Activated naive CD4-positive, alpha-beta T cell treated with anti-CD3 and anti-CD28 coated beads, Interleukin-2, amount 50 U/mL, for 72 hours (primary cell): ENCODE results near the gene CLVS2. TPM values are rescaled to one million over a fixed set of nuclear protein-coding genes. Genes with fewer than 3 reads are reported as not detected.

Source experiments
- ATAC-seq, 2 donors: fragments of 150-1000 bp; cut with Tn5 transposase; 2 replicates each; pipeline ENCODE4 v1.10.0; 2021; ENCODE audit warnings: mild to moderate bottlenecking in 2 of 2, moderate library complexity in 2 of 2
- DNase-seq, 2 donors: peaks; one replicate each; pipeline ENCODE4 v3.0.0; 2021 to 2022; ENCODE audit warnings: low spot score in 2 of 2
- H3K27ac Mint-ChIP-seq, 2 donors: one replicate each; pipeline ENCODE4 v1.8.0; 2022; ENCODE audit warnings: mild to moderate bottlenecking in 2 of 2, mixed read lengths in 2 of 2
- H3K36me3 Mint-ChIP-seq, 2 donors: one replicate each; pipeline ENCODE4 v1.8.0; 2022; ENCODE audit warnings: mixed read lengths in 2 of 2
- H3K9me3 Mint-ChIP-seq, 2 donors: one replicate each; pipeline ENCODE4 v1.8.0; 2022; ENCODE audit warnings: mixed read lengths in 2 of 2
- total RNA-seq, 2 donors: library from RNA; stranded (reverse); gene quantifications; one replicate each; pipeline ENCODE4 v1.2.3, GENCODE V29; 2022

CLVS2 gene
- total RNA-seq, 2 donors from 2014 or later: not detected

DNA sequence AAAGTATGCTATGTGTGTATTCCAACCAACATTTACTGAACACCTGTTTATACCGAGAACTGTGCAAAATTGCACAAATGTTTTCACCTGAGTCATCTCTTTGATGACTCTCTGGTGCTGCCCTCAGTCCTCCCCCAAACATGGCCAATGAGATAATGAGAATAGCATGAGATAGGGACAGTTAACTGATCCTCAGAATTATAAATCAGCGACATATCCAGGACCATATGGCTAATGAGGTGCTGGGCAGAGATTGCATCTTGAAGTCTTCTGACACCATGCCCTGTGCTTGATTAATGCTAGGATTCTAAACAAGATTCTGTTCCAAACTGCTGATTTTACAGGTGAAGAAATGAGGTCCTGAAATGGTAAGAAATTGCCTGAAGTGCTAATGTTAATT lies 13.0 kb downstream of the CLVS2 start:
- DNase-seq: no peak

DNA sequence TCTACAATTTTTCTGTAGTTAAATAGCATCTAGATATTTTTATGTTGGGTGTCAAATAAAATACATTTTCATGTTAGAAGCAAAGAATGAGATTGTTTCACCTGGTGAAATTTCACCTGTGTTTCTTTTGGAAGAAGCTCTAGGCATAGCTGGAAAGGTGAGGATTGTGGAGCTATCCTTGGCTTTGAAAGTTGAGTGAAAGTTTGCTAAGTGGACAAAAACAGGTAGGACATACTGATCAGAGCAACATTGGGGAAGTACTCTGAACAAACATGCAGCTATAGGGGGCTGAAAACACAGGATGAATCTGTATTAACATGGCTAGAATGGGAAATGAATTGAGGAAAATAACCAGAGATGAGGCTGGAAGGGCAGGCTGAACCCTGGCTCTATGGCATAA lies 18.8 kb downstream of the CLVS2 start:
- no peak overlapping the region for H3K27ac Mint-ChIP-seq
- ATAC-seq (no peak), DNase-seq (no peak)
- no peaks in the 10 kb centered on the region for H3K36me3 Mint-ChIP-seq
- H3K9me3 Mint-ChIP-seq: peaks cover 0 to 6% of the 10 kb centered on the region in 2 donors

More for the DNA sequence above, 13.0 kb downstream of the CLVS2 start:
- H3K27ac Mint-ChIP-seq: no peak overlapping the region
- no peaks in the 10 kb centered on the region for H3K36me3 Mint-ChIP-seq
- peaks cover 0 to 11% of the 10 kb centered on the region in 2 donors for H3K9me3 Mint-ChIP-seq
- no peak for ATAC-seq

DNA sequence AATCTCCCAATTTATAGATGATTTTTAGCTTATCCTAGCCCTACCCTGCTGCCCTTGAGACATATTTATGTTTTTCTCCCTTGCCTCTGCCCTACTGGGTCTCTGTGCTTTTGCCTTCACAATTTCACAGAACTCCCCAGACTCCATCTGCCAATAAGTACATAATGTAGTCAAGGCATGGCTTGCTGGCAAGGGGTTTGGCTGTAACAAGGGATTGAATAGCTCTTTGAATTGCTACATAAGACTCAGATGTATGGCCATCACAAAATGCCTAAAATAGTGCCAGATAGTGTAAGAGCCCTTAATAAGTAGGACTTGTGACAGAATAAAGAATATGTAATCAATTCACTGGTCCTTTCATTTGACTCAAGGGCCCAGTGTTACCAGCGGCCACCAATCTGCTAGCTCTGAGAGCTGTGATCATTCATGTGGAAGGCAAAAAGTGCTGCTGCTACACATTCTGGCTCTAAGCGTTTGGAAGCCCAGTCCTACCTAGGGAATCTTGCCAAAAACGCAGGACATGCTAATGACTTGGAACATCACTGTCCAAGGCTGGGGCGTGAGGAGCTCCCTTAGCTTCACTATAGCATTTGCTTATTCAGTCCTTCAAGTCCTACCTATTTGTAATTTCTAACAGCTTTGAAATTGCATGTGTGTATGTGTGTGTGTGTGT lies 20.5 kb downstream of the CLVS2 start:
- no peak overlapping the region for H3K27ac Mint-ChIP-seq
- H3K9me3 Mint-ChIP-seq: peaks cover 0 to 6% of the 10 kb centered on the region in 2 donors

DNA sequence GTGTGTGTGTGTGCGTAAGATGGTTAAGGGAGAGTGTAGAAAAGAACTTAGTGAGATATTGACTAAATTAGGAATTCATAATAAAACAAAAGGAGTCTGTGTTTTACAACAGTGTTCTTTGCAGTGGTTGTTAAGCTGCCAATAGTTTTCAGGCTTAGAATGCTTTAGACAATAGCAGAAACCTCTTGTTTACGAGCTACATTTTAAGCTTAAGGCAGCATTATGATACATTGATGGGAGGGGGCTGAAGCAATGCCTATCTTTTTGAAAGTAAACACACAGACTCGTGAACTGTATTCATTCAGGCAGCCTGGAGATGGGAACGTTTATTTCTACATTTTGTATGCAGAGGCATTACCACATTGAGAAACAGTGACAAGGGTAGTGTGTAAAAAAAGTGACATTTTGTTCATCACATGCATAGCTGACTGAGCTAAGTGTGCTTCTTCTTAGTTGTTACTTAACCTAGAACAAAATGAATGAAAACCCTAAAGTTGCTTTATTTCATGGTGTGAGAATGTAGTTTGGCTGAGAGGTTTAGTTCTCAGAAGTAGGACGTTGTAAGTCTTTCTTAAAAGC lies 21.2 kb downstream of the CLVS2 start:
- H3K9me3 Mint-ChIP-seq: peaks cover 0 to 6% of the 10 kb centered on the region in 2 donors
- DNase-seq: no peak
- ATAC-seq: no peak
- no peak overlapping the region for H3K27ac Mint-ChIP-seq
- no peaks in the 10 kb centered on the region for H3K36me3 Mint-ChIP-seq

More for the DNA sequence above, 20.5 kb downstream of the CLVS2 start:
- ATAC-seq (no peak), DNase-seq (no peak)
- H3K36me3 Mint-ChIP-seq: no peaks in the 10 kb centered on the region

DNA sequence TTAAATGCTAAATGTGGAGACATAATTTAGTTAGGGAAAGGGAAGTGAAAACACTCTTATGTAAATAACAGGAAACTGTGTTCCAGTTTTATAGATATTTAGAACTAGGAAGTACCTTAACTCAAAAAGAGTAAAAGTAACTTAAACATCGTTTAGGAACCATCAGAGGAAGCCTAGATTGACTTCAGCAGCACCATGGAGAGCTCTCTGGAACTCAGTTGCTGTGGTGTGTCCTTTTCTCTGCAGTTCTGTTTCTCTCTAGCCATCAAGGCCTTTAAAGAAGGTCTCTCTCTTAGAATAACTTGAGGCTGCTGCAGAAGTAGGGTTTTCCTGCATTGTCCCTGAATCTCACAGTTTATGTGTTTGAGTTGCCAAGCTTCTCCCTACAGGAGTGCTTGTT lies 26.9 kb downstream of the CLVS2 start:
- no peaks in the 10 kb centered on the region for H3K36me3 Mint-ChIP-seq

DNA sequence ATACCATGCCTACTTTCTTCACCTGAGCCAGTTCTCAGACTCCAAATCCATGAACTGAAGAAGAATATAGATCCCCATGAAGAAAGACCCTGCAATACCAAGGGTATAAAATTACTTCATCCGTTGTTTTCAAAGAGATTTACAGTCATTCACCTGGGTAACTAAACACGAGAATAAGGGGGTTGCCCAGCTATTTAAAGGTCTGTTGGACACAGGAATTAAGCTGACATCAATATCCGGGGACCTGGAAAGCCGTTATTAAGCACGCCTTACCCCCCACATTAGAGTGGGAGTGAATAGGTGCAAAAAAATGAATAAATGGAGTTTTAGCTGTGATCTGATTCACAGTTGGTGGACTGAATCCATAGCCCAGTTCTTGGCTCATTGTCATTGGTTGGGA lies 28.9 kb downstream of the CLVS2 start:
- DNase-seq (no peak), ATAC-seq (no peak)
- Mint-ChIP-seq H3K27ac (no peak overlapping the region), H3K9me3 (no peaks in the 10 kb centered on the region), H3K36me3 (no peaks in the 10 kb centered on the region)

More for the DNA sequence above, 26.9 kb downstream of the CLVS2 start:
- DNase-seq (no peak), ATAC-seq (no peak)
- Mint-ChIP-seq H3K9me3 (peaks cover 0 to 6% of the 10 kb centered on the region in 2 donors), H3K27ac (no peak overlapping the region)

DNA sequence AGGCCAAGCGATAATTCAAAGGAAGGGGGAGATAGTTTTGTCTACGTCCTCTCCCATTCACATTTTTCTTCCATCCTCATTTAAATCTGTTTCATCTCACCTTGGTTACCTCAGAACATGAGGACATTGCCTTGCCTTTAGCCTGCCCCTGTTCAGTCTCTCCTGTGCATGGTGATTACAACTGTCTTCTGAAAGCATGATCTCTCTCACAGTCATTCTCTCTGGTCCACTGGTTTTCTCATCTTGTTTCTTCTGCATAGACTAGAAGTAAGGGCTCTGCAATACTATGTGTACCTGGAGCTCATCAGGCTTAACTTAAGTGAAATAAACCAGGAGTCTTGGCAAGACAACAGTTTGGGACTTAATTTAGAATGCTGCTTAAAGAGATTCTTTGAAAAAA lies 31.4 kb downstream of the CLVS2 start:
- H3K36me3 Mint-ChIP-seq: no peaks in the 10 kb centered on the region
- no peak for ATAC-seq
- peaks cover 0 to 3% of the 10 kb centered on the region in 2 donors for H3K9me3 Mint-ChIP-seq
- no peak for DNase-seq
- no peak overlapping the region for H3K27ac Mint-ChIP-seq

DNA sequence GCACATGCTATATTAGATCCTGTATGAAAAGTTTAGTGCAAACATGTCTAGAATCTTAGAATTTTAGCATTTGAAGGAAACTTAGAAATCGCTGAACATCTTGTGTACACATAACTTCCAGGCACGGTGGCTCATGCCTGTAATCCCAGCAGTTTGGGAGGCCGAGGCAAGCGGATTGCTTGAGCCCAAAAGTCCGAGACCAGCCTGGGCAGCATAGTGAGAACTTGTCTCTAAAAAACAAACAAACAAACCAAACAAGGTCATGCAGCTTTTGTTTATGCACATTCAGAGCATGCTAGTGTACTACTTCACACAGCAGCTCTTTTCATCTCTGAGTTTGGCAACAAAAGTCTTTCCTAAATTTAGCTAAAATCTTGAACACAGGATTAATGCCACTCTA lies 32.2 kb downstream of the CLVS2 start:
- ATAC-seq: no peak
- no peaks in the 10 kb centered on the region for H3K36me3 Mint-ChIP-seq
- H3K9me3 Mint-ChIP-seq: peaks cover 0 to 3% of the 10 kb centered on the region in 2 donors
- no peak overlapping the region for H3K27ac Mint-ChIP-seq
- no peak for DNase-seq

DNA sequence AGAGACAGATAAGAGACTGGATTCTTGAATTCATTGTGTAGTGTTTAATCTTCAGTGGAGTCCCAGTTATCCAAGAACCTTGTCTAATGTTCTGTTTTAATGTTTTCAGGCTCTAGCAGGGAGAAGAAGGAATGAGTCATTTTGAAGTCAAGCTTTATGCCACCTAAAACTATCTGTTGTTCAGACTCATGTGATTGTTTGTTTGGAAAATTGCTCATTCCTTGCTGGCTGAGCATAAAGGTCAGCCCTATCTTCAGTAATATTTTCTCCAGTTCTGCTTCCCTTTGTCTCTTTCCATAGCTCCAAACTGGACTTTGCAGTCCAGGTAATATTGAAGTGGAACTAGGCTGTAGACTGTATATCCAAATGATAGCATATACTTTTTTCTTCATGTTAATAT lies 34.2 kb downstream of the CLVS2 start:
- ATAC-seq (no peak), DNase-seq (no peak)
- H3K36me3 Mint-ChIP-seq: no peaks in the 10 kb centered on the region
- H3K9me3 Mint-ChIP-seq: peaks cover 0 to 3% of the 10 kb centered on the region in 2 donors
- no peak overlapping the region for H3K27ac Mint-ChIP-seq

DNA sequence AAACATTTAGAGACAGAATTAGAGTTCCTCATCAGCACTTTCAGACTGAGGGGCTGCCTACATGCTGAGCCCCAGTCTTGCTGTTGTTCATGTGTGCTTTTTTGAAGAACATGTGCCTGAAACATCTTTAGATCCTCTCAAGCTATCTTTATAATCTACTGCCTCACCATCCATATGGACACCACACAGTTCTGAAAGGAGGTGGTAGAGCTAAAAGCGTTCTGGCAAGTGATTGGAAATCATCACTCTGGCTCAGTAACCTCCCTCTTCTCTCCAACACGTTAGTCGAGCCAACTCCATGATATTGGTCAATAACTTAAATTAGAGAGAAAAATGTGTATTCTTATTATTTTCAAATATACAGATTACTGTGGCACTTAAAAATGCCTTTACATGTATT lies 40.6 kb downstream of the CLVS2 start:
- ATAC-seq (no peak), DNase-seq (no peak)
- Mint-ChIP-seq H3K36me3 (no peaks in the 10 kb centered on the region), H3K9me3 (peaks cover 4% of the 10 kb centered on the region in 2 donors), H3K27ac (no peak overlapping the region)

DNA sequence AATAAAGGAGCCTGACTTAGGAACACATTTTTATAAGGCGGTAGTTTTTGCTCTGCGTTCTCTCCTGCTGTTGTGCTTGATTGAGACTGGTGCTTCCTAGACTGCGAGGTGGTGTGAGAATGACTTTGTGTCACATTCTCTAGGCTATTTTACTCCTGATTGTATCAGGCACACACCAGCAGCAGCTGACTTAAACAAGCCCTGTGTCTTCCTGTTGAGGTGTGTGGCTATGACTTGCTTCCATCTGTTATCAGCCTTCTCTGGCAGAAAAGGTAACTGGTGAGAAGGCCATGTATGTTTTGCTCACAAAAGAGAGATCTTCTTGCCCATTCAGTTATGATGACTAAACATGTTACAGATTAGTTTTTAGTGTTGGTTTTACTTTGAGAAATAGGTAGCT lies 43.4 kb downstream of the CLVS2 start:
- Mint-ChIP-seq H3K9me3 (peaks cover 4% of the 10 kb centered on the region in 2 donors), H3K36me3 (no peaks in the 10 kb centered on the region), H3K27ac (no peak overlapping the region)
- no peak for ATAC-seq
- no peak for DNase-seq

DNA sequence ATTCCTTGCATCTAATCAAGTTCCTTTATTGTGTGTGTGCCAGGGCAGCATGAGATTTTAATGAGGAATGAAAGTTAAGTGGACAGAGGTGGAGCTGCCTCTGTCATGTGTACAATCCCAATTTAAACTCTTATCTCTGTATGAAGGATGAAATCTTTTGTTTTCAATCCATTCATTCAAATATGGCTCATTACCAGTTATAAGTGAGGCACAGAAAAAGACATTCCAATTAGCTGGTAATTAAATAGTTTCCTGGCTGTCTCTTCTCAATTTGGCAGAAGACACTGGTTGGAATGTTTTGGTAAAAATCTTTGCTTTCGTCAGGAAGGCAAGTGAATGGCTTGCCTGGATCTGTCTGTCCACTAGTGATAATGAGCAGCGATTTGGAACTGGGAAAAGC lies 46.4 kb downstream of the CLVS2 start:
- H3K27ac Mint-ChIP-seq: no peak overlapping the region
- DNase-seq (no peak), ATAC-seq (no peak)
- H3K36me3 Mint-ChIP-seq: no peaks in the 10 kb centered on the region
- H3K9me3 Mint-ChIP-seq: peaks cover 0 to 7% of the 10 kb centered on the region in 2 donors

DNA sequence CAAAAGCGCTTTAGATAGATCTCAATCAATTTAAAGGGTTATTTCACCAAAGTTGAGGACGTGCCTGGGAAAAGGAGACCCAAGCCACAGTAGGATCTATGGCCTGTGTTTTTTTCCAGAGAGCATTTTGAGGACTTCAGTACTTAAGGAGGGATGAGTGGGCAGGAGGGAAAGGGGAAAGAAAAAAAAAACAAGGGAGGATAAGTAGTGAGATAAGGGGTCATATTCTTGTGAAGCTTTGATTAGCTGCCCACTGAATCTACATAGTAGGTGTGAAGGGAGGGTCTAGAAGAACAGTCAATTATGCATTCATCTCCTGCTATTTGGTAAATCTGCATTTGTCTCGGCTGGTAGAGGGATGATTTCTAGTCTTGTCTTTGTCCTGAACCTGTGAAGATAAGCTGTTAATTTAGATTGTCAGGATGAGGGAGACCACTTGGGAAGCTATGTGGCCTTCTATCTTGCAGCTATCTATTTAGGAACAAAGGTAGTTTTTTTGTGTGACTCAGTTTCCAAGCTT lies 48.4 kb downstream of the CLVS2 start:
- peaks cover 0 to 7% of the 10 kb centered on the region in 2 donors for H3K9me3 Mint-ChIP-seq
- H3K36me3 Mint-ChIP-seq: no peaks in the 10 kb centered on the region
- DNase-seq: no peak
- no peak overlapping the region for H3K27ac Mint-ChIP-seq
- no peak for ATAC-seq

DNA sequence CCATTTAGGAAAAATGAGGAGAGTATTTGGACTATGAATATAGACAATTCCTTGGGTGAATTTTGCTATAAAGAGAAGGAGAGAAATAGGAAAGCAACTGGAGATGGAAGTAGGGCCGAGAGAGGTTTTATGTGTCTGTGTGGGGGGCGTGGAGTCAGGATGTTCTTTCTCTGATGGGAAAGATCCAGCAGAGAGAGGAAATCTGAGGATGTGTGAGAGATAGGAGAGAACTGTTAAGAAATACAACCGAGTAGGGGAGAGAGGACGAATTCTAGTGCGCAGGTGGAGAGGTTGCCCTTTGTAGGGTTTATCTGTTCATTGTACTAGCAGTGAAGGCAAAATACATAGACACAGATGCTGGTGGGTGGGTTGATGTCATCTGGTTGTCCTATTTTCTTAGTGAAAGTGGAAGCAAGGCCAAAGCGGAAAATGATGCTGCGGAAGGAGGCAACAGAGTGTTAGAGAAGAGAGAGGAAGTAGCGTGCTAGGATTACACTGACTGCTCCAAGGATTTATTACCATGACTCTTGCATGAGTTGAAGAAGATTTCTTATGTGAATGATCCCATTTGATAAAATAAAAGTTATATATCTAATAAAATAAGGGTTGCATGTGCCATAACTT lies 57.7 kb downstream of the CLVS2 start:
- peaks cover 0 to 4% of the 10 kb centered on the region in 2 donors for H3K9me3 Mint-ChIP-seq
- DNase-seq (no peak), ATAC-seq (no peak)
- H3K27ac Mint-ChIP-seq: no peak overlapping the region
- H3K36me3 Mint-ChIP-seq: no peaks in the 10 kb centered on the region

DNA sequence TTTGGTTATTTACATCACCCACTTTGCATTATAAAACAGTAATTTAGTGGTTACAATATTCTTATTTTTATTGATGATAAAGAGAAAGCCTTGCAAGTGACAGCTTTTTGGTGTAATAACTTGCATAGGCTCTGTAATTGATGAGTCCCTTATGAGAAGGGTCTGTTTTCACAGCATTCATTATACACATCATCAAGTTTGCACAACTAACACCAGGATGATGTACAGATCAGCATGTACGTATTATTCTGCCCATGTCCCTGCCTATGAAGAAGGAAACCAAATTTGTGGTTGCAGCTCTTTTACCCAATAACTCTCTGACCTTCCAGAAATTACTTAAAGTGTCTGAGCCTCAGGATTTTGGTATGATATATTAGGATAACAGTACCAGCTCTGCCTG lies 59.2 kb downstream of the CLVS2 start:
- ATAC-seq (no peak), DNase-seq (no peak)
- peaks cover 0 to 7% of the 10 kb centered on the region in 2 donors for H3K9me3 Mint-ChIP-seq
- no peak overlapping the region for H3K27ac Mint-ChIP-seq
- no peaks in the 10 kb centered on the region for H3K36me3 Mint-ChIP-seq

DNA sequence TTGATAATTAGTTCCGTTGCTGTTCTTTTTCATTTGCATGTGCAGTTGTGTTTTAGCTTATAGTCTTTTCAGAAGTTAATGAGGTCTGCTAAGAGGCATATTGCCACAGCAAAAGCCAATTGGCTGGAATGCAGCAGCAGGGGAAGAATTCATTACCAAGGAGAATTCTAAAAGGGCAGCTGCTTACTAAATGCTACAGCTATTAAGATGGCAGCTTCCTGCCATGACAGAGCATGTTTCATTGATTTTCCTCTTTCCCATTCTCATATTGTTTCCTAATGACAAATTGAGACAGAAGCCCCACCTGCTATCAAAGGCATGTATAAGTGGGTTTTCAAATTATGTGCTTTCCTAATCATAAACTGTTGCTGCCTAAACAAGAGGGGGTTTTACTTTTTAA lies 66.6 kb downstream of the CLVS2 start:
- H3K9me3 Mint-ChIP-seq: peaks cover 0 to 3% of the 10 kb centered on the region in 2 donors
- DNase-seq (no peak), ATAC-seq (no peak)
- H3K27ac Mint-ChIP-seq: no peak overlapping the region
- no peaks in the 10 kb centered on the region for H3K36me3 Mint-ChIP-seq

DNA sequence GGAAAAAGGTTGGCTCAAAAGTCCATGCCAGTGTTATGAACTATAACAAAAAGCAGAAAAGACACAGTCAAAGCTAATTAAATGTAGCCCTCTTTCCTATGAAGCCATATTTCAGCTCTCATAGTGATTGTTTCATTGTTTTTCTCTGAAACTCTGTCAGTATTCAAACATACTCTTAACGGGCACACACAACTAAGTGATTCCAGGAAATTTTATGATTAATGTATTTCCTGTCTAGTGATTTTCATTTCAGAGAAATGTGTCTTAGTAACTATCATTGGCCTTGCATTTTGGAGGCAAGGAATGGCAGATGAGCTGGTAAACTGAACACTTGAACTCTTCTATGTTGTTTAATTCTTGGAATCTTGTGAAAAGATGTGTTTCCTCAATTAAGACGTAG lies 68.0 kb downstream of the CLVS2 start:
- DNase-seq (no peak), ATAC-seq (peak in 1 of 2 donors; percentile 68)
- Mint-ChIP-seq H3K36me3 (no peaks in the 10 kb centered on the region), H3K9me3 (peaks cover 0 to 2% of the 10 kb centered on the region in 2 donors), H3K27ac (no peak overlapping the region)
